Measurements from ENCODE around the gene ANXA4.

DNA sequence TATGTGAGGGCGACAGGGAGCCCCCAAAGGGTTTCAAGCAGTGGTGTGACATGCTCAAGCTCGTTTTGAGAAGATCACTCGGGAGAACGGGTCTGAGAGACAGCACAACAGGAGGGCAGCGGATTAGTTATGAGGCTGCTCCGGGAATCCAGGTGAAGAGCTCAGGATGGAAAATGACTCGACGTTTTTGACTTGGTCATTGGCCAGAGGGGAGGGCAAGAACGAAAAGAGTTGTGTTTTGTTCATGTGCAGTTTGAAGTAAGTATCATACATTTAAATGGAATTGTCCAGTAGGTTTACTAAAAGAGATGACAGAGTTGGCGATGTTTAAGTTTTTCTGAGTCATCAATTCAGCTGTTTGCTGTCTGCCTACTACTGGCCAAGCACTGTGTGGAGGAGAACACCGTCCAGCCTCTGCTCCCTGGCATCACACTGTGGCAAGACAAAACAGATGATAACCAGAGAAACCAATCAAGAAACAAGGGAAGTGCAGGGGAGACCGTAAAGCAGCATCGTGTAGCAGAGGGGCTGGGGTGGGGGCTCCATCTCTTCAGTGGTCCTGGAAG lies 25.3 kb upstream of the ANXA4 start:
- TF ChIP-seq FOXM1 (IDR thresholded peaks at IDR 0.05; ENCODE audit: borderline replicate concordance, low read depth), result no peak
- TF ChIP-seq YY1 (IDR thresholded peaks at IDR 0.05; ENCODE audit: low read depth), result no peak
- no peak for TF ChIP-seq REST (IDR thresholded peaks at IDR 0.05; ENCODE audit: low read depth)
- TF ChIP-seq CEBPB (IDR thresholded peaks at IDR 0.05), result no peak
- TF ChIP-seq EGR1 (IDR thresholded peaks at IDR 0.05), result no peak
- TF ChIP-seq TCF12 (IDR thresholded peaks at IDR 0.05; ENCODE audit: low read depth), result no peak
- no peak for TF ChIP-seq MAX (IDR thresholded peaks at IDR 0.05)
- TF ChIP-seq EP300 (IDR thresholded peaks at IDR 0.05; ENCODE audit: borderline replicate concordance), result no peak
- TF ChIP-seq RAD21 (IDR thresholded peaks at IDR 0.05; ENCODE audit: low read depth), result no peak
- TF ChIP-seq CREB1 (IDR thresholded peaks at IDR 0.05; ENCODE audit: low read depth), result no peak
- no peak for TF ChIP-seq TEAD4 (IDR thresholded peaks at IDR 0.05)
- no peak for TF ChIP-seq TAF1 (IDR thresholded peaks at IDR 0.05; ENCODE audit: low read depth)

Data from Ishikawa (cell line).